CD8-positive, alpha-beta memory T cell (primary cell): Measurements from ENCODE around the gene CERKL. TPM values are rescaled to one million over a fixed set of nuclear protein-coding genes. Genes with fewer than 3 reads are reported as not detected.

Experiments
- CTCF ChIA-PET: fragments of 350-600 bp; sonication (Branson Sonifier 250); formaldehyde crosslinking; loops from one replicate; lab custom pipeline; 2021; ENCODE audit warnings: antibody characterized with exemption; lab: Charles Lee
- POLR2A ChIA-PET: fragments of 350-600 bp; sonication (Branson Sonifier 250); formaldehyde crosslinking; loops from one replicate; lab custom pipeline; 2021; ENCODE audit warnings: antibody characterized with exemption; lab: Charles Lee
- DNase-seq, 5 donors: peaks; one replicate each; pipeline versions ENCODE4 v3.0.0 to v3.0.0-alpha.2; 2020 to 2022; ENCODE audit warnings: mixed read lengths in 1 of 5
- H3K27ac ChIP-seq: one replicate; pipeline ENCODE4 v1.7.0; 2013; ENCODE audit warnings: low read depth, mild to moderate bottlenecking, low read length, moderate library complexity
- H3K27me3 ChIP-seq: 2 replicates; pipeline ENCODE4 v1.7.0; 2013; ENCODE audit warnings: low read length, mild to moderate bottlenecking; ENCODE audit not compliant: insufficient read depth, poor library complexity, severe bottlenecking
- H3K36me3 ChIP-seq: 2 replicates; pipeline ENCODE4 v1.7.0; 2013; ENCODE audit warnings: mild to moderate bottlenecking, low read length, moderate library complexity; ENCODE audit not compliant: insufficient read depth
- H3K4me1 ChIP-seq: 2 replicates; pipeline ENCODE4 v1.7.0; 2013; ENCODE audit warnings: mild to moderate bottlenecking, low read length, moderate library complexity; ENCODE audit not compliant: insufficient read depth
- H3K4me3 ChIP-seq: 2 replicates; pipeline ENCODE4 v1.7.0; 2013; ENCODE audit warnings: mild to moderate bottlenecking, low read length
- H3K9me3 ChIP-seq: 2 replicates; pipeline ENCODE4 v1.7.0; 2013; ENCODE audit warnings: mild to moderate bottlenecking, low read length
- H3K27ac Mint-ChIP-seq, 8 donors: one replicate each; pipeline ENCODE4 v1.8.0; 2020 to 2021; ENCODE audit warnings: mixed read lengths in 8 of 8, mild to moderate bottlenecking in 6 of 8, inconsistent platforms in 3 of 8, moderate library complexity in 3 of 8
- H3K27me3 Mint-ChIP-seq, 2 donors: one replicate each; pipeline ENCODE4 v1.8.0; 2020 to 2021; ENCODE audit warnings: mixed read lengths in 2 of 2, mild to moderate bottlenecking in 1 of 2, moderate library complexity in 1 of 2
- H3K36me3 Mint-ChIP-seq, 3 donors: one replicate each; pipeline ENCODE4 v1.8.0; 2020 to 2021; ENCODE audit warnings: mixed read lengths in 3 of 3, inconsistent platforms in 1 of 3, mild to moderate bottlenecking in 1 of 3
- H3K4me1 Mint-ChIP-seq, 3 donors: one replicate each; pipeline ENCODE4 v1.8.0; 2020 to 2021; ENCODE audit warnings: mixed read lengths in 3 of 3, inconsistent platforms in 1 of 3, mild to moderate bottlenecking in 1 of 3
- H3K4me3 Mint-ChIP-seq, 7 donors: one replicate each; pipeline ENCODE4 v1.8.0; 2020 to 2021; ENCODE audit warnings: mixed read lengths in 7 of 7, mild to moderate bottlenecking in 6 of 7, moderate library complexity in 4 of 7, inconsistent platforms in 2 of 7
- H3K9me3 Mint-ChIP-seq, 5 donors: one replicate each; pipeline ENCODE4 v1.8.0; 2020 to 2022; ENCODE audit warnings: mixed read lengths in 5 of 5, mild to moderate bottlenecking in 3 of 5, moderate library complexity in 2 of 5, inconsistent platforms in 1 of 5
- polyA plus RNA-seq: library from polyadenylated mRNA; unstranded; fragments of 300-500 nt; fragmentation: Illumina TruSeq; gene quantifications from one replicate; pipeline ENCODE4 v1.2.3, GENCODE V29; 2021
- total RNA-seq, 2 experiments: library from RNA; stranded (reverse); gene quantifications; one replicate each; pipeline ENCODE4 v1.2.3, GENCODE V29; 2021

The CERKL gene
- total and polyA plus RNA-seq, 3 experiments from 2014 or later = 31.9 TPM; not detected in 2

DNA sequence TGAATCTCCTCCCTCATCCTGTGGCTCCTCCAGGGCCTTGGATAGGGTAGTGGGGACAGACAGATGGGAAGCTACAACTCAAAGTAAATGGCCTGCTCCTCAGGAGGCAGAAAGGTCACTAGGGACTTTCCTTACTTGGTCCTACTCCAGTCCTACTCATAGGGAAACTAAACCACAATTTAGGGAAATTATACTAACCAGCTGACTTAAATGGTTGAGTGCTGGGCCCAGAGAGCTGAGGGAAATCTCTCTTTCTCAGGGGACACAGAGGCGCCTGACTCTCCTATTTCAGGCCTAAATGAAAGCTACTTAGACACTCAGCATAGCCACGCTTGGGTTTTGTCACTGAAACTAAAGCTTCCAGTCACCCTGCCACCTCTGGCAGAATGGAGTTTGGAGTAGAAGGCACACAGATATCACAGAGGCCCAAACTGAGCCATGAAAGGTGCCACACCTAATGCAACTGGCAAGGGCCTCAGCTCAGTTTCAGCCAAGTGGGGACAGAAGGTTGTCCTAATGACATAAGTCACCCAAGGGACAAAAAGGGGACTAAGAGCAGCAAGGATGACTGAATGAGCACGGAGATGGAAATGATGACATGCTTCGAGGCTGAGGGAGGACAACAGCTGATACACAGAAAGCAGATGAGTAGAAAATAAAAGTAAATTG is 24.0 kb downstream of the CERKL start:
- no peaks in the 10 kb centered on the region for H3K36me3 ChIP-seq
- no peak for DNase-seq
- H3K4me3 ChIP-seq = no peak overlapping the region
- H3K9me3 ChIP-seq = no peaks in the 10 kb centered on the region
- POLR2A ChIA-PET = interaction anchor here (0.6 kb wide), 1 partner anchor 64 kb away, joined by 6 read pairs; no protein-coding TSS in a partner anchor
- CTCF ChIA-PET = no interaction called here
- Mint-ChIP-seq H3K36me3 (no peaks in the 10 kb centered on the region), H3K27ac (no peak overlapping the region), H3K4me3 (no peak overlapping the region), H3K27me3 (peaks cover 3 to 53% of the 10 kb centered on the region in 2 donors), H3K9me3 (no peaks in the 10 kb centered on the region), H3K4me1 (no peaks in the 10 kb centered on the region)
- no peaks in the 10 kb centered on the region for H3K4me1 ChIP-seq
- no peaks in the 10 kb centered on the region for H3K27me3 ChIP-seq
- H3K27ac ChIP-seq = no peak overlapping the region

DNA sequence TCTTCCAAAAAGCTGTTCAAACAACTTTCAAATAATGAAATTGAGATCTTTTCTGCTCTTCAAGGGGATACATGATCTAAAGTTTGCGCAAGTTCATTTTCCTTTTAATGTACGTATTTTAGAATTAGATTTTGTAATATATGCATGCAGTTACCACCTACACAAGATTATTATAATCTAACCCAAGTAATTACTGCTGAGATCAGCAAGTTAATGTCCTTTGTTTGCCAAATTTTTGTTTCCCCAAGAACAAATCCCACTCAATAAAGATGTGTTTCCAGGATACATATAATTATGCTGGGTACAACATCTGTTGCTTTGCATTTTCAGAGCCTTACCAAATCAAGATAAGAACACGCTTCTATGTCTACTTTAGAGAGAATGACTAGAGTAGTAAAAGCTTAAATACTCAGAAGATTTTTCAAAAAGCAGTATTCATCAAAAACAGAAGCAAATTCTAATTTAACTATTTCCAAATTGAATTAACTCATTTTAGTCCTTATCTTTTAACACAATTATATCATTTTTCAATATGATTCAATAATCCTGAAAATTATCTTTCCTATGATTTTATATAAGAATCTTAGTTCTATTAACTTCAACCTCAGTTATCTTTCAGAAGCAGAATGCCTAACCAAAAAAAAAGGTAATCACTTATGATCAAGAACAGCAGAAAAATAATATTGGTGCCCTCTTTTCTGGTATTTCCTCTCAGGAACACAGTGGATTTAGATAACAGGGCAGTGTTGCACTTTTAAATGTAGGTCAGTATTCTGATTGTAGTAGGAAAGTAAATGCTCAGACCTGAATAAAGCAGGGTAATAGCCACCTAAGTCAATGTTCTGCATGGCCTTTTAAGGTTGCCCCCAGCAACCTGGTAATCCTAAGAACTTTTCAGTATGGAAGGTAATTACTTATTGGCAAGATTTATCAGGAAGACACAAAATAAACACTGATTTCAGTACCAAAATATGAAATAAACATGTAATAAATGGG is 28.0 kb downstream of the CERKL start:
- ChIA-PET CTCF (no interaction called here), POLR2A (no interaction called here)
- Histone ChIP-seq H3K36me3 (no peaks in the 10 kb centered on the region), H3K9me3 (no peaks in the 10 kb centered on the region), H3K4me1 (no peaks in the 10 kb centered on the region), H3K27ac (no peak overlapping the region), H3K4me3 (no peak overlapping the region), H3K27me3 (no peaks in the 10 kb centered on the region)
- Mint-ChIP-seq H3K36me3 (no peaks in the 10 kb centered on the region), H3K9me3 (peaks cover 0 to 4% (median 0%) of the 10 kb centered on the region in 5 donors), H3K27me3 (peaks cover 13 to 65% of the 10 kb centered on the region in 2 donors), H3K4me1 (no peaks in the 10 kb centered on the region), H3K4me3 (no peak overlapping the region), H3K27ac (no peak overlapping the region)
- DNase-seq = no peak

- peaks cover 0 to 4% (median 0%) of the 10 kb centered on the region in 5 donors for H3K9me3 Mint-ChIP-seq
- ChIA-PET POLR2A (no interaction called here), CTCF (no interaction called here)
- H3K4me3 Mint-ChIP-seq = no peak overlapping the region
- no peaks in the 10 kb centered on the region for H3K9me3 ChIP-seq
- H3K27me3 ChIP-seq = no peaks in the 10 kb centered on the region
- peaks cover 11 to 61% of the 10 kb centered on the region in 2 donors for H3K27me3 Mint-ChIP-seq
- H3K4me1 Mint-ChIP-seq = no peaks in the 10 kb centered on the region
- H3K4me3 ChIP-seq = no peak overlapping the region
- H3K4me1 ChIP-seq = no peaks in the 10 kb centered on the region
- H3K27ac Mint-ChIP-seq = no peak overlapping the region
- H3K36me3 ChIP-seq = no peaks in the 10 kb centered on the region
- DNase-seq = no peak
- no peak overlapping the region for H3K27ac ChIP-seq
- no peaks in the 10 kb centered on the region for H3K36me3 Mint-ChIP-seq
Measured at GRCh38 chr2:181627545-181627944, 29.4 kb downstream of the CERKL start.

GRCh38 chr2:181626671-181627070 is 30.2 kb downstream of the CERKL start:
- no peak for DNase-seq

DNA sequence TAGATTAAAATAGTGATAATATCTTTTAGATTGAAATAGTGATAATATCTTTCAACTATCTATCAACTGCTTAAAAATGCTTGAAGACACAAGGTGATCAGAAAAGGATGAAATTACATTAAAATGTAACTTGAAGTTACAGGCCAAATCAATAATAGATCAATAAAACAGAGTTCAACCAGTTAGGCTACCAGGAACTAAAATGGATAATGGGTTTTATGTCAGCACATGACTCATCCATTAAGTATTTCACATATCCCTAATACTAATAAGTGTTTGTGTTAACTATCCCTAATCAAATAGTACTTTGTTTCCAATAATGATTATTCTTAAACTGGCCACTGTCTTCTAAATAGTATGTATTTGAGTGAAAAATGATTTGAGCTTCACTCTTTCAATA is 33.7 kb downstream of the CERKL start:
- Histone ChIP-seq H3K4me1 (no peaks in the 10 kb centered on the region), H3K36me3 (no peaks in the 10 kb centered on the region), H3K9me3 (no peaks in the 10 kb centered on the region), H3K4me3 (no peak overlapping the region), H3K27ac (no peak overlapping the region), H3K27me3 (no peaks in the 10 kb centered on the region)
- Mint-ChIP-seq H3K4me3 (no peak overlapping the region), H3K27ac (no peak overlapping the region), H3K27me3 (peaks cover 19 to 59% of the 10 kb centered on the region in 2 donors), H3K9me3 (peaks cover 0 to 4% (median 0%) of the 10 kb centered on the region in 5 donors), H3K4me1 (no peaks in the 10 kb centered on the region), H3K36me3 (no peaks in the 10 kb centered on the region)
- DNase-seq = no peak
- ChIA-PET POLR2A (no interaction called here), CTCF (no interaction called here)

More at GRCh38 chr2:181626671-181627070, 30.2 kb downstream of the CERKL start:
- H3K4me1 Mint-ChIP-seq = no peaks in the 10 kb centered on the region
- H3K27me3 Mint-ChIP-seq = peaks cover 11 to 64% of the 10 kb centered on the region in 2 donors
- H3K4me3 Mint-ChIP-seq = no peak overlapping the region
- Histone ChIP-seq H3K4me1 (no peaks in the 10 kb centered on the region), H3K27ac (no peak overlapping the region), H3K36me3 (no peaks in the 10 kb centered on the region), H3K9me3 (no peaks in the 10 kb centered on the region), H3K27me3 (no peaks in the 10 kb centered on the region), H3K4me3 (no peak overlapping the region)
- H3K36me3 Mint-ChIP-seq = no peaks in the 10 kb centered on the region
- H3K9me3 Mint-ChIP-seq = peaks cover 0 to 4% (median 0%) of the 10 kb centered on the region in 5 donors
- ChIA-PET POLR2A (no interaction called here), CTCF (no interaction called here)
- H3K27ac Mint-ChIP-seq = no peak overlapping the region

DNA sequence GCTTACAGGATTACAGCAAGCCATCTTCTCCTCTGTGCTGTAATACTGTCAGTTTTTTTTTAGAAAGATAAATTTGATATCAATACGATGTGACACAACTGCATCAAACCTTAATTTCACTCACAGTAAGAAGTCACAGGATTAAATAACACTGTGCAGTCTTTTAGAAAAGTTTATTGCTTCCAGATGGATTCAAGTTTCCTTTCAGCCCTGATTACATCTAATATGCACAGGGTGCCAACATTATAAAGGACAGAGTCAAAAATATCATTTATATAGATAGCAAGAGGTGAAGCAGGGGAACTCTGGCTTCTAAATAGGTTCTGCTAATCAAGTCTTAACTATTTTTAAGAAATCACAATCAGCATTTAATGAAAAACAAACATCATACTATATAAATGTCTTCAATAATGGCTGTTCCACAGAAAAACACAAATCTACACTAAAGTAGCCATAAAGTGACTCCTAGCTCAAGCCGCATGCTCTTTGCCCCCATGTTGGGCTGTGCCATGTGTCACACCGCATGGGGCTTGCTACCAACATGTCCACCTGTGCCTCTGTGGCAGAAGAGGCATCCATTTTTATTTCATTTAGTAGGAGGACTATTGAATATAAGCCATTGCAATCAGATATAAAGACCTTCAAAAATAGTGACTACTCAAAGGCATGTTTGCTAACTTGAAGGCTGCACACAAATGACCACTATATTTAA is 35.0 kb downstream of the CERKL start:
- H3K36me3 Mint-ChIP-seq = no peaks in the 10 kb centered on the region
- H3K4me1 Mint-ChIP-seq = no peaks in the 10 kb centered on the region
- ChIA-PET CTCF (no interaction called here), POLR2A (no interaction called here)
- Histone ChIP-seq H3K9me3 (no peaks in the 10 kb centered on the region), H3K27ac (no peak overlapping the region), H3K4me3 (no peak overlapping the region), H3K4me1 (no peaks in the 10 kb centered on the region), H3K27me3 (no peaks in the 10 kb centered on the region), H3K36me3 (no peaks in the 10 kb centered on the region)
- DNase-seq = no peak
- no peak overlapping the region for H3K4me3 Mint-ChIP-seq
- H3K27me3 Mint-ChIP-seq = peaks cover 19 to 53% of the 10 kb centered on the region in 2 donors
- H3K9me3 Mint-ChIP-seq = peaks cover 0 to 4% (median 0%) of the 10 kb centered on the region in 5 donors
- H3K27ac Mint-ChIP-seq = no peak overlapping the region

GRCh38 chr2:181619516-181619915 is 37.4 kb downstream of the CERKL start:
- H3K4me3 ChIP-seq = no peak overlapping the region
- POLR2A ChIA-PET = no interaction called here
- H3K27me3 ChIP-seq = no peaks in the 10 kb centered on the region
- H3K4me1 Mint-ChIP-seq = no peaks in the 10 kb centered on the region
- no peak overlapping the region for H3K4me3 Mint-ChIP-seq
- peaks cover 16 to 43% of the 10 kb centered on the region in 2 donors for H3K27me3 Mint-ChIP-seq
- CTCF ChIA-PET = no interaction called here
- no peak for DNase-seq
- H3K9me3 ChIP-seq = no peaks in the 10 kb centered on the region
- no peaks in the 10 kb centered on the region for H3K36me3 Mint-ChIP-seq
- no peak overlapping the region for H3K27ac Mint-ChIP-seq
- H3K27ac ChIP-seq = no peak overlapping the region
- no peaks in the 10 kb centered on the region for H3K9me3 Mint-ChIP-seq
- no peaks in the 10 kb centered on the region for H3K4me1 ChIP-seq
- no peaks in the 10 kb centered on the region for H3K36me3 ChIP-seq
